NCI-H2196 treated with DMSO at 0.1 percent for 48 hours (cell line): ENCODE results near the gene SFXN5.

Experiments used
- DNase-seq: peaks from one replicate; lab custom pipeline; 2025; ENCODE audit not compliant: unreplicated experiment; lab: John Stamatoyannopoulos, UW

SFXN5 gene

GRCh38 chr2:72959995-72960981 is 111.2 kb downstream of the SFXN5 start:
- DNase-seq, result no peak

GRCh38 chr2:72959554-72959953 is 112.0 kb downstream of the SFXN5 start:
- DNase-seq, result no peak

GRCh38 chr2:72958542-72959385 is 112.7 kb downstream of the SFXN5 start:
- DNase-seq, result no peak

DNA sequence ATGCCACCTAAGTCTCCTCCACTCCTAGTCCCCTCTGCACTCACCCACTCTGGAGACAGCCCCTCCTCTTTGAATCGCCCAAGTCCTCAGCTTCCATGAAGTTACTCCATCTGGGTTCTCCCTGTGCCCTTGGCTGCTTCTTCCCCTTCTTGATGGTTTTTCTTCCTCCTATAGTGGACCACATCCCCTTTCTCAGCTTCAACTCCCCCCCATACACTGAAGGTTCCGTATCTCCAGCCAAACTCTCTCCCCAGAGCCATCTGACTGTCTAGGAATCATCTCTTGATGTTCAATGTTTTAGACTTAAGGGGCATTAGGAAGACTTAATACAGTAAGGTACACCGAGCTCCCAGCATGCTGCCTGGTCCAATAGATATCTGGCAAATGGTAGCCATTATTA is 114.6 kb downstream of the SFXN5 start:
- DNase-seq, result no peak

GRCh38 chr2:72956050-72956395 is 115.5 kb downstream of the SFXN5 start:
- no peak for DNase-seq

GRCh38 chr2:72955228-72956049 is 116.1 kb downstream of the SFXN5 start:
- DNase-seq, result no peak

- no peak for DNase-seq
Measured at GRCh38 chr2:72954376-72955227, 116.9 kb downstream of the SFXN5 start.

DNA sequence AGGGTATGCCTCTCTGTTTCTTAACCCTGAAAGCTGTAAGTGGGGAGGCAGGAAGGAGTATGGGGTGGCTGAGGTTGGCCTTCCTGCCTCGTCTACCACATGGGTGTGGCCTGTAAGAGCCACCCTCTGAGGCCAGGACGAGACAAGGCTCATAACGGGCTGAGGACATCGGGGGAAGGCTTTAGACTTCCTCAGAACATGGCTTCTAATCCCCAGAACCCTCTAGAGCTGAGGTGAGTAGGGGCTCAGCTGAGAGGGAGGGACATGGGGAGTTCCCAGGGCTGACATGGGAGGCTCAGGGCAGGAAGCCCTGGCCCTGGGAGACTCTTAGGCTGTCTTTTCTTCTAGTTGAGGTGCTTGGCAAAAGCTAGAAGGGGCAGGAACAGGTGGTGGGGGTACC is 117.5 kb downstream of the SFXN5 start:
- DNase-seq, result no peak

GRCh38 chr2:72953528-72953927 is 118.0 kb downstream of the SFXN5 start:
- DNase-seq, result no peak

DNA sequence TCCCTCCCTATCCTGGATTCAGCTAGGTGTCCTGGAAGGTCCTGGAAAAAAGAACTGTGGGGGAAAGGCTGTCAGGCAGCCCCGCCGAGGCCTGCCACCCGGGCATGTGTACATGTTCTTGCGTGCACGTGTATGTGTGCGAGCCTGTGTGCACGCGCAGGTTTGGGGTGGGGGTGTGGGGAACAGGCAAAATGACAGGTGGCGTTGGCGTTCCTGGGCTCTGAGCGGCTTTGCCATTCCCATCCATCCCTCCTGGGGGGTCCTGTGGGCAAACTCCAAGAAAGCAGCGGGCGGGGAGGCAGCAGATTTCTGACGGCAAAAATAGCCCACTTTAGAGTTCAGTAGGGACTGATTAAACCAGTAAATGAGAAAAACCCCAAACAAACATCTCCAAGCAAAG is 118.6 kb downstream of the SFXN5 start:
- no peak for DNase-seq

DNA sequence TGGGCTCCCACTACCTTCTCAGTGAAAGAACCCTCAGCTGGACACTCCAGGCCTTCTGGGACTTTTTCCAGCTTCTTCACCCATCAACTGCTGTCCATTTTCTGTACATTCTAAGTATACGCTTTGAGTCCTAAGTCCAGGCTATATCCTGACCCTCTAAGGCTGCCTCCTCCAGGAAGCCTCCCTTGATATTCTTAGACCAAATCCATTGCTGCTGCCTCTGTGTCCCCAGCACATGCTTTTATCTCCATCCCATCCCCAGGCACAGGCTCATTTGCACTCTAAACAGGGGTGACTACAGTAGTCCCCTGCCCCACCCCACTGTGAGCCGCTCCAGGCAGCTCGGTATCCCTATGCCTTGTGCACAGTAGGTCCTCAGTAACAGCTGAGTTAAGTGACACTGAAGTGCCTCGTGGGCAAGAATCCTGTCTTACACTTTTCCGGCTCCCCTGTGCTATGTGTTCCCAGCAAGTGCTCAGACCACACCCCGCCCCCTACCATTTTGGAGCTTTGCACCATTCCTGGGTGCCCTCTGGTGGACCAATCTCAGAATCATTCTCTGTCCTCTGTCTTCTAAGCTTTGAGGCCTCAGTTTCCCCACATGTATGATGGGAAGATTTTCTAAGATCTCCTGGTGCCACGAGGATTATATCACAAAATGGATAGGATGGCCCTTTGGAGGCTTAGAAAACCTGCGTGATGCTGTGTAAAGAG is 119.2 kb downstream of the SFXN5 start:
- DNase-seq, result no peak

DNA sequence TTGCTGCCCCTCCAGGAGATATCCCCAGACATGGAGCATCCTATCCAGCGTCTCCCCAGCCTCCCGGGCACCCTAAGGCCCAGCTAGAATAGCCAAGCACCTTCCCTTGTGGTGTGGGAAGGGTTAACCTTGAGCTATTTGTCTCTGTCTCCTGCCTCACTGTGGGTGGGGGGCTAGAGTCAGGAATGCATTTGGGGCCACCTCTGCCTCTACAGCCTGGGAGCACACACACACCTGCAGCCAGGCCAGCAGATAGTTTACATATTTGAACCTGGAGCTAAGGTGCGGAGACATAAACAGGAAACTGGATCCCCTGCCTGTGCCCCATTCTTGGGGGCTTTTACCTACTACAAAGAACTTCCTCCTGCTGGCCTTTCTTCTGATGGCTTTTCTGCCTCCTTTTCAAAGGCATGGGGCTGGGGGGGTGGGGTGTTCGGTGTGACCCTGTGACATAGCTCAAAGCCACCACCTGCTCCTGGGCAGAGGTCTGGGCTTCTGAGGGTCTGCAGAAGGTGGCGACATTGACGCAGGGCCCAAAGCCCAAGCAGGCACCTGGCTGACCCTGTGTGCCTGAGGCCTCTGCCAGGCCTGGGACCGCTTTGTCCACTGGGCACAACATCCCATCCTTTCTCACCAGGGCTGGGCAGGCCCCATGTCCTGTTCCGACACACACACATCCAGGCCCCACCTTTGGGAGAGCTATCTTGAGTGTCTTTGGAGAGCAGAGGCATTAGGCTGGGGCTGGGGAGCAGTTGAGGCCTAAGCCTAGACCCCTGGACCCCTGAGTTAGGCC is 120.0 kb downstream of the SFXN5 start:
- DNase-seq, result no peak

DNA sequence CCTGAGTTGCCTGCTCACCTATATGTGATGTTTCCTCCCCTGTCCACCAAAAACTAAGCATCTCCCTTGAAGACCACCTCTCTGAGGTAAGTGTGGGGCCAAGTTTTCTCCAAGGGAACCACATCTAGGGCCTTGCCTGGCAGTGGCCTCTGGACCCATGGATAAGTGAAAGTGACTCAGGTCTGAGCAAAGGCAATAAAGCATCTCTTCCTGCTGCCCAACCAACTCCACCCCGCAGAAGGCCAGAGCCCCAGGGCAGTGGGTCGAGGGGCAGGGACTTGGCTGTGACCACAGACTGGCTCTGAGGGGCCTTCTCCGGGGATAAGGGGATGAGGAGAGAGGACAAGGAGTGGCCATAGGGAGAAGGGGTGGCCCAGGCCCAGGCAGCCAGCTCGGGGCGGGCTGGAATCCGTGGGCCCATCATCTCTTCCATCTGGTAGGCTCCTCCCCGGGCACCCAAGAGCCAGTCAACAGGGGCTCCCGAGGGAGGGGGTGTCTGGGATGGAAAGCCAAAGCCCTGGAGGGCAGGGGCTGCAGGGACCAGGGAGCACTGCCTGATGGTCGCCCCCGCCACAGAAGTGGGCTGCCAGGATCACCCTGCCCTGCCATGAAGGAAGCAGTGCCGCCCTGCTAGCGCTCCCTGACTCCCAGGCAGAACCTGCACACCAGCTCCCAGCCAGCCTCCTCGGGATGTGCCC is 120.8 kb downstream of the SFXN5 start:
- no peak for DNase-seq

DNA sequence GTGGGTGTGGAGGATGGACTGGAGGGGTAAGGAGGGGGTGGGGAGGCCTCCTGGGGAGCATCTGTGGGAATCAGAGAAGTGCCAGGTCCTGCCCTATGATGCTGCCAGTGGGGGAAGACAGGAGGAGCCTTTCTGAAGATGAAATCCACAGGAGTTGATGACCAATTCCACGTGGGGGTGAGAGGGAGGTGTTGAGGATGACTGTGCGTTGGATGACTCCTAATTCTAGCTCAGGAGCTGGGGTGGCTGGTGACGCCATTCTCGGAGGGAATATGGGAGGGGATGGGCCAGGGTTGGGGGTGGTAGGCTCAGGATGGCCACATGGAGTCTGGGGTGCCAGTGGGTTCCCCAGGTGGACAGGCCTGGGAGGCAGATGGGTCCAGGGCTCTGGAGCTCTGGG is 121.9 kb downstream of the SFXN5 start:
- no peak for DNase-seq

- DNase-seq, result no peak
Measured at GRCh38 chr2:72949045-72949444, 122.5 kb downstream of the SFXN5 start.

- DNase-seq, result no peak
Measured at GRCh38 chr2:72947952-72948830, 123.3 kb downstream of the SFXN5 start.

GRCh38 chr2:72946466-72946865 is 125.0 kb downstream of the SFXN5 start:
- no peak for DNase-seq
